HepG2 (cell line): ENCODE data around the gene MT1A. TPM values are rescaled to one million over a fixed set of nuclear protein-coding genes. Genes with fewer than 3 reads are reported as not detected.

Source experiments
- AGO2 ChIP-seq: fragments of 200-400 bp; formaldehyde crosslinking; optimal IDR thresholded peaks from 2 replicates; pipeline ENCODE3; 2017; ENCODE audit warnings: mild to moderate bottlenecking, low read depth, low read length, moderate library complexity
- ATF7 ChIP-seq, 2 experiments: fragments of 450-650 bp in 1 of 2; sonication (generic) in 1 of 2; formaldehyde crosslinking in 1 of 2; IDR thresholded peaks; 2 replicates each; pipeline versions ENCODE4 v1.4.0 to v1.6.1; 2016 to 2020; ENCODE audit warnings: antibody characterized with exemption in 1 of 2, mild to moderate bottlenecking in 1 of 2, missing genetic modification reagents in 1 of 2
- BCL6 ChIP-seq: IDR thresholded peaks from 2 replicates; pipeline ENCODE4 v1.6.1; 2016; ENCODE audit warnings: missing genetic modification reagents, missing compliant biosample characterization
- BRF2 ChIP-seq: sonication (generic); formaldehyde crosslinking; IDR thresholded peaks from 2 replicates; pipeline ENCODE4 v1.8.1; 2022; ENCODE audit warnings: mild to moderate bottlenecking, missing genetic modification reagents
- FOXK1 ChIP-seq: sonication (generic); formaldehyde crosslinking; IDR thresholded peaks from 2 replicates; pipeline ENCODE4 v1.4.0; 2020; ENCODE audit warnings: low read depth, missing genetic modification reagents, borderline replicate concordance
- HDAC1 ChIP-seq: sonication (generic); formaldehyde crosslinking; IDR thresholded peaks from 2 replicates; pipeline ENCODE4 v1.5.1; 2020; ENCODE audit warnings: mild to moderate bottlenecking, missing genetic modification reagents
- KAT7 ChIP-seq: IDR thresholded peaks from 2 replicates; pipeline ENCODE4 v1.6.1; 2018; ENCODE audit warnings: borderline replicate concordance, missing compliant biosample characterization
- MAFK ChIP-seq, 2 experiments: IDR thresholded peaks in 1 of 2; conservative IDR thresholded peaks in 1 of 2; 2 replicates each; pipeline ENCODE4 v1.6.1; 2011; ENCODE audit warnings: improper control_type of control experiment in 2 of 2, low read length in 2 of 2
- MYPOP ChIP-seq: sonication (generic); formaldehyde crosslinking; IDR thresholded peaks from 2 replicates; pipeline ENCODE4 v1.8.1; 2023; ENCODE audit warnings: mild to moderate bottlenecking, moderate library complexity, missing genetic modification reagents
- PRPF4 ChIP-seq: fragments of 200-400 bp; formaldehyde crosslinking; IDR thresholded peaks from 2 replicates; pipeline ENCODE4 v1.6.1; 2016; ENCODE audit warnings: low read length, low read depth; ENCODE audit not compliant: poor library complexity, severe bottlenecking
- REST ChIP-seq, 2 experiments: IDR thresholded peaks; 2 replicates each; pipeline ENCODE4 v1.6.1; 2011 to 2012; ENCODE audit warnings: low read length in 2 of 2, borderline replicate concordance in 1 of 2, low read depth in 1 of 2, mild to moderate bottlenecking in 1 of 2, moderate library complexity in 1 of 2
- SCMH1 ChIP-seq: sonication (generic); formaldehyde crosslinking; IDR thresholded peaks from 2 replicates; pipeline ENCODE4 v1.9.0; 2021; ENCODE audit warnings: missing genetic modification reagents, mild to moderate bottlenecking, borderline replicate concordance
- SP1 ChIP-seq, 2 experiments: fragments of 450-650 bp in 1 of 2; sonication (generic) in 1 of 2; formaldehyde crosslinking in 1 of 2; IDR thresholded peaks; 2 replicates each; pipeline versions ENCODE4 v1.4.0 to v1.6.1; 2016 to 2020; ENCODE audit warnings: missing genetic modification reagents in 1 of 2
- SP4 ChIP-seq: sonication (generic); formaldehyde crosslinking; IDR thresholded peaks from 2 replicates; pipeline ENCODE4 v1.8.1; 2023; ENCODE audit warnings: mild to moderate bottlenecking, missing genetic modification reagents
- TBX2 ChIP-seq: sonication (generic); formaldehyde crosslinking; IDR thresholded peaks from 2 replicates; pipeline ENCODE4 v1.5.0; 2020; ENCODE audit warnings: missing genetic modification reagents, mild to moderate bottlenecking, borderline replicate concordance
- ZNF207 ChIP-seq: fragments of 450-650 bp; IDR thresholded peaks from 2 replicates; pipeline ENCODE4 v1.6.1; 2016; ENCODE audit warnings: antibody characterized with exemption, borderline replicate concordance
- ZNF253 ChIP-seq: sonication (generic); formaldehyde crosslinking; IDR thresholded peaks from 2 replicates; pipeline ENCODE4 v1.8.0; 2022; ENCODE audit warnings: mild to moderate bottlenecking, missing genetic modification reagents, borderline replicate concordance
- ZNF414 ChIP-seq: sonication (generic); formaldehyde crosslinking; IDR thresholded peaks from 2 replicates; pipeline ENCODE4 v1.5.0; 2020; ENCODE audit warnings: missing genetic modification reagents
- ZNF784 ChIP-seq: sonication (generic); formaldehyde crosslinking; IDR thresholded peaks from 2 replicates; pipeline ENCODE4 v1.5.1; 2020; ENCODE audit warnings: missing genetic modification reagents, mild to moderate bottlenecking, borderline replicate concordance
- ZSCAN20 ChIP-seq: sonication (generic); formaldehyde crosslinking; IDR thresholded peaks from 2 replicates; pipeline ENCODE4 v1.4.0; 2020; ENCODE audit warnings: missing genetic modification reagents, mild to moderate bottlenecking, borderline replicate concordance
- polyA plus RNA-seq, 8 experiments: library from polyadenylated mRNA; depleted of rRNA in 3 of 8; stranded (reverse) in 7 of 8; unstranded in 1 of 8; fragments of >200 nt; fragmentation: Illumina TruSeq in 4 of 8; extraction: Trizol in 4 of 8; gene quantifications; 2 replicates each; pipeline versions ENCODE4 v1.2.1 to v1.2.3, GENCODE V29; 2011 to 2016; ENCODE audit warnings: low read depth in 4 of 8, missing spikeins in 1 of 8, mixed read lengths in 1 of 8; ENCODE audit not compliant: insufficient read depth in 1 of 8
- total RNA-seq, 5 experiments: library from RNA; depleted of rRNA; stranded (reverse); fragments of >200 nt; fragmentation: Illumina TruSeq; extraction: Trizol; gene quantifications; 2 replicates each; pipeline ENCODE4 v1.2.3, GENCODE V29; 2016; ENCODE audit warnings: low read depth in 1 of 5

MT1A gene
- total and polyA plus RNA-seq, 2 of the 13 experiments (the other 11 are each of a cell fraction or from before 2014, with no cell fraction given): 8.3 to 10.4 TPM

- peak in 1 of 2 experiments; percentile 59; a peak in 1 of 4 replicates for TF ChIP-seq REST (IDR thresholded peaks at IDR 0.05; ENCODE audit: borderline replicate concordance in 1 of 2, low read depth in 1 of 2, low read length in 2 of 2)
- peak; percentile 70; the same call in 1 of the 2 replicates for TF ChIP-seq ZNF784 (CRISPR knock-in tag)
- no peak for TF ChIP-seq MAFK (conservative IDR thresholded peaks at IDR 0.05 in 1 of 2, IDR thresholded peaks at IDR 0.05 in 1 of 2; ENCODE audit: low read length in 2 of 2)
- no peak for TF ChIP-seq SP1 (IDR thresholded peaks at IDR 0.05)
- TF ChIP-seq SP1 (CRISPR knock-in tag; IDR thresholded peaks at IDR 0.05): peak; percentile 67; the same call in 1 of the 2 replicates
- TF ChIP-seq SCMH1 (CRISPR knock-in tag): no peak
- TF ChIP-seq TBX2 (CRISPR knock-in tag): peak; percentile 91
- no peak for TF ChIP-seq ZNF414 (CRISPR knock-in tag)
- peak; percentile 90 for TF ChIP-seq HDAC1 (CRISPR knock-in tag)
- TF ChIP-seq ATF7 (IDR thresholded peaks at IDR 0.05): peak; percentile 36; the same call in 1 of the 2 replicates
- no peak for TF ChIP-seq ATF7 (CRISPR knock-in tag; IDR thresholded peaks at IDR 0.05)
- peak; percentile 91; the same call in 1 of the 2 replicates for TF ChIP-seq ZSCAN20 (CRISPR knock-in tag)
- TF ChIP-seq BCL6 (CRISPR knock-in tag): peak; percentile 83
- TF ChIP-seq ZNF253 (CRISPR knock-in tag): no peak
- TF ChIP-seq PRPF4: no peak
- TF ChIP-seq MYPOP: peak; percentile 99
- peak; percentile 82; the same call in 1 of the 2 replicates for TF ChIP-seq BRF2
- TF ChIP-seq FOXK1 (CRISPR knock-in tag): peak; percentile 39; the same call in 1 of the 2 replicates
- TF ChIP-seq ZNF207: no peak
- peak; percentile 72 for TF ChIP-seq SP4
- peak; percentile 76 for TF ChIP-seq AGO2
- peak; percentile 69; the same call in 1 of the 2 replicates for TF ChIP-seq KAT7
These were observed 30.2 kb upstream of the MT1A start, which contains the start of gene MT2A (continued) for GRCh38 chr16:56608043-56608875.
